Measurements from ENCODE around the gene GALNT16.

DNA sequence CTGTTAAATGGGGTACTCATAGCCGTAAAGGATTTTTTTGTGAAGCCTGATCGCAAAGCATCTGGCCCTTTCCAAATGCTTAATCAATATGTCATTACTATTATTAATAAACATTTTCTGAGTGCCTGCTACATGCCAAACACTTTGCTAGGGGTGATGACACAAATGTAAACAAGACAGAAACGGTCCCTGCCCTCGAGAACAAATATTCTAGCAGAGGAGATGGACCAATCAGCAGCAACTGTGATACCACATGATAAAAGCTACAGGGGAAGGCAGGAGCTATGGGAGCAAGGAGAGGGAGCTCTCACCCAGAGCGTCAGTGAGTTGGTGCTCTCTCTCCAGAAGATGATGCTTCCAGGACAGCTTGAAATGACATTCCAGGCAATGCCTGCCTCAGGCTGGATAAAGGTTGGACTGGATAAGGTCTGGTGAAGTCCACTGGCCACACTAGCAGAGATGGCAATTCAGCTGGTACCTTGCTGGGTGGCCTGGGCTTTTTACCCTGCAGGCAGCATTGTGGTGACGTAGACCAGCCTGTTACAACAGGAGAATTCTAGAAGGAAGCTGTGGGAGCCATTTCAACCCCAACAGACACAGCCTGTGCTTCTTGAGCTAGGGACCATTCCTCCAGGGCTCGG is 97.1 kb downstream of the GALNT16 start:
- TF ChIP-seq, protein P1, sequence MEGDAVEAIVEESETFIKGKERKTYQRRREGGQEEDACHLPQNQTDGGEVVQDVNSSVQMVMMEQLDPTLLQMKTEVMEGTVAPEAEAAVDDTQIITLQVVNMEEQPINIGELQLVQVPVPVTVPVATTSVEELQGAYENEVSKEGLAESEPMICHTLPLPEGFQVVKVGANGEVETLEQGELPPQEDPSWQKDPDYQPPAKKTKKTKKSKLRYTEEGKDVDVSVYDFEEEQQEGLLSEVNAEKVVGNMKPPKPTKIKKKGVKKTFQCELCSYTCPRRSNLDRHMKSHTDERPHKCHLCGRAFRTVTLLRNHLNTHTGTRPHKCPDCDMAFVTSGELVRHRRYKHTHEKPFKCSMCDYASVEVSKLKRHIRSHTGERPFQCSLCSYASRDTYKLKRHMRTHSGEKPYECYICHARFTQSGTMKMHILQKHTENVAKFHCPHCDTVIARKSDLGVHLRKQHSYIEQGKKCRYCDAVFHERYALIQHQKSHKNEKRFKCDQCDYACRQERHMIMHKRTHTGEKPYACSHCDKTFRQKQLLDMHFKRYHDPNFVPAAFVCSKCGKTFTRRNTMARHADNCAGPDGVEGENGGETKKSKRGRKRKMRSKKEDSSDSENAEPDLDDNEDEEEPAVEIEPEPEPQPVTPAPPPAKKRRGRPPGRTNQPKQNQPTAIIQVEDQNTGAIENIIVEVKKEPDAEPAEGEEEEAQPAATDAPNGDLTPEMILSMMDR (IDR thresholded peaks at IDR 0.05): no peak
- no peak for TF ChIP-seq POLR2A (IDR thresholded peaks at IDR 0.05)

Data from heart left ventricle (tissue), 13 donors.